RWPE1 (cell line): ENCODE measurements around the gene ZMPSTE24.

Source experiments
- CTCF ChIA-PET: fragments of 350-600 bp; sonication (Branson Sonifier 250); formaldehyde crosslinking; extraction: SDS; loops from one replicate; lab custom pipeline; 2021; lab: Yijun Ruan, JAX
- POLR2A ChIA-PET: fragments of 400-600 bp; formaldehyde crosslinking; extraction: SDS; loops from one replicate; lab custom pipeline; 2020; ENCODE audit warnings: antibody characterized with exemption; ENCODE audit not compliant: low non-redundant PET; lab: Yijun Ruan, JAX
- DNase-seq: peaks from one replicate; pipeline ENCODE4 v3.0.0; 2012; ENCODE audit warnings: low spot score
- H3K27ac ChIP-seq: fragments of 450-650 bp; 2 replicates; pipeline ENCODE4 v1.5.1; 2017
- CTCF ChIP-seq: fragments of 450-650 bp; conservative IDR thresholded peaks from 2 replicates; pipeline ENCODE4 v1.5.1; 2017; ENCODE audit warnings: low read depth, mild to moderate bottlenecking

The ZMPSTE24 gene

GRCh38 chr1:40255231-40255630 lies 2.8 kb upstream of the ZMPSTE24 start:
- POLR2A ChIA-PET = no interaction called here
- DNase-seq = no peak
- CTCF ChIA-PET = interaction anchor here (1.2 kb wide), 1 partner anchor 60 kb away, joined by 3 read pairs; no protein-coding TSS in a partner anchor
- H3K27ac ChIP-seq = no peak overlapping the region
- no peak for TF ChIP-seq CTCF

GRCh38 chr1:40256401-40257084 lies 1.5 kb upstream of the ZMPSTE24 start:
- POLR2A ChIA-PET = interaction anchor here (0.6 kb wide), 1 partner anchor 28 kb away, joined by 6 read pairs; no protein-coding TSS in a partner anchor
- no peak for DNase-seq
- TF ChIP-seq CTCF = no peak
- CTCF ChIA-PET = interaction anchor here (1.2 kb wide), 1 partner anchor 59 kb away, joined by 3 read pairs; no protein-coding TSS in a partner anchor
- no peak overlapping the region for H3K27ac ChIP-seq

- no peak for TF ChIP-seq CTCF
- DNase-seq = no peak
- ChIA-PET CTCF (interaction anchor here (0.6 kb wide), 2 partner anchors 108 to 391 kb away, joined by 3 to 4 read pairs; no protein-coding TSS in a partner anchor), POLR2A (interaction anchor here (1.0 kb wide), 1 partner anchor 95 kb away, joined by 3 read pairs; no protein-coding TSS in a partner anchor)
- peak overlapping the region; percentile 95 for H3K27ac ChIP-seq
These were observed 736 bp upstream of the ZMPSTE24 start for GRCh38 chr1:40257313-40257687.

GRCh38 chr1:40258445-40258769 lies 371 bp downstream of the ZMPSTE24 start:
- ChIA-PET POLR2A (interaction anchor here (1.0 kb wide), 1 partner anchor 96 kb away, joined by 3 read pairs; no protein-coding TSS in a partner anchor), CTCF (no interaction called here)
- peak overlapping the region; percentile 95 for H3K27ac ChIP-seq
- TF ChIP-seq CTCF = no peak
- DNase-seq = no peak

- POLR2A ChIA-PET = no interaction called here
- H3K27ac ChIP-seq = 0 out of 2 replicates have a peak overlapping the region, but pooled peaks have one; percentile 47
- no peak for DNase-seq
- no peak for TF ChIP-seq CTCF
- CTCF ChIA-PET = no interaction called here
These were observed 6.3 kb downstream of the ZMPSTE24 start for GRCh38 chr1:40264354-40264781.

- ChIA-PET CTCF (no interaction called here), POLR2A (no interaction called here)
- H3K27ac ChIP-seq = no peak overlapping the region
- TF ChIP-seq CTCF = no peak
- DNase-seq = no peak
These were observed 7.3 kb downstream of the ZMPSTE24 start for GRCh38 chr1:40265298-40265697.
